Ovary (tissue), 3 donors: ENCODE data around the gene E2F7.

Experiments
- CTCF ChIP-seq, 3 donors: fragments of 450-650 bp in 2 of 3; fragments of 200-600 bp in 1 of 3; IDR thresholded peaks; one replicate each; pipeline versions ENCODE4 v1.5.1 to v1.8.0; 2016 to 2022; ENCODE audit warnings: antibody characterized with exemption in 3 of 3, mild to moderate bottlenecking in 1 of 3
- POLR2A ChIP-seq: fragments of 450-650 bp; IDR thresholded peaks from one replicate; pipeline ENCODE4 v1.6.1; 2017; ENCODE audit warnings: antibody characterized with exemption, mild to moderate bottlenecking, moderate library complexity
- donor health status: DM: no; HTN: no; CAD: no.

- TF ChIP-seq POLR2A (no peak), CTCF (IDR thresholded peaks at IDR 0.05) (no peak)
Measured at GRCh38 chr12:77040231-77040630, 25.1 kb downstream of the E2F7 start.
